WERI-Rb-1 (cell line): Measurements from ENCODE around the gene RACK1.

ENCODE experiments used
- DNase-seq: peaks from one replicate; pipeline ENCODE4 v3.0.0-alpha.2; 2020
- H3K27ac ChIP-seq: fragments of 250-450 bp; sonication (Bioruptor Pico); 2 replicates; pipeline ENCODE4 v1.5.1; 2020; ENCODE audit warnings: mild to moderate bottlenecking, moderate library complexity
- H3K27me3 ChIP-seq: fragments of 250-450 bp; sonication (Bioruptor Pico); 2 replicates; pipeline ENCODE4 v1.5.1; 2021; ENCODE audit warnings: mild to moderate bottlenecking, low read depth, moderate library complexity; ENCODE audit not compliant: insufficient read depth, severe bottlenecking
- H3K36me3 ChIP-seq: fragments of 250-450 bp; sonication (Bioruptor Pico); 2 replicates; pipeline ENCODE4 v1.5.1; 2020; ENCODE audit warnings: mild to moderate bottlenecking, moderate library complexity
- H3K4me3 ChIP-seq: 2 replicates; pipeline ENCODE4 v1.5.1; 2011; ENCODE audit warnings: low read depth, mild to moderate bottlenecking, control low read depth, low read length
- H3K9me3 ChIP-seq: fragments of 250-450 bp; sonication (Bioruptor Pico); 2 replicates; pipeline ENCODE4 v1.5.1; 2021; ENCODE audit warnings: mild to moderate bottlenecking, moderate library complexity; ENCODE audit not compliant: severe bottlenecking
- CTCF ChIP-seq: IDR thresholded peaks from 2 replicates; pipeline ENCODE4 v1.5.1; 2011; ENCODE audit warnings: low read depth, mild to moderate bottlenecking, control low read depth, inconsistent platforms, low read length

RACK1 gene

GRCh38 chr5:181239062-181239663 is 4.5 kb downstream of the RACK1 start:
- no peaks in the 10 kb centered on the region for H3K27me3 ChIP-seq
- TF ChIP-seq CTCF = no peak
- no peaks in the 10 kb centered on the region for H3K9me3 ChIP-seq
- H3K27ac ChIP-seq = no peak overlapping the region
- no peak for DNase-seq
- H3K36me3 ChIP-seq = peaks cover 83% of the 10 kb centered on the region
- H3K4me3 ChIP-seq = no peak overlapping the region

GRCh38 chr5:181237729-181238385 is 5.8 kb downstream of the RACK1 start:
- TF ChIP-seq CTCF = no peak
- DNase-seq = no peak
- Histone ChIP-seq H3K27ac (no peak overlapping the region), H3K9me3 (no peaks in the 10 kb centered on the region), H3K4me3 (no peak overlapping the region), H3K27me3 (no peaks in the 10 kb centered on the region), H3K36me3 (peaks cover 77% of the 10 kb centered on the region)

- DNase-seq = no peak
- H3K27ac ChIP-seq = no peak overlapping the region
- no peak overlapping the region for H3K4me3 ChIP-seq
- H3K9me3 ChIP-seq = no peaks in the 10 kb centered on the region
- TF ChIP-seq CTCF = no peak
- peaks cover 71% of the 10 kb centered on the region for H3K36me3 ChIP-seq
- H3K27me3 ChIP-seq = no peaks in the 10 kb centered on the region
Observed at GRCh38 chr5:181236954-181237641, 6.6 kb downstream of the RACK1 start.

- no peak for TF ChIP-seq CTCF
Observed at GRCh38 chr5:181236471-181236870, 7.2 kb downstream of the RACK1 start.

GRCh38 chr5:181235689-181236366 is 7.9 kb downstream of the RACK1 start:
- Histone ChIP-seq H3K36me3 (peaks cover 58% of the 10 kb centered on the region), H3K27ac (no peak overlapping the region), H3K4me3 (no peak overlapping the region), H3K9me3 (no peaks in the 10 kb centered on the region), H3K27me3 (no peaks in the 10 kb centered on the region)
- DNase-seq = no peak
- no peak for TF ChIP-seq CTCF

More at GRCh38 chr5:181236471-181236870, 7.2 kb downstream of the RACK1 start:
- no peaks in the 10 kb centered on the region for H3K27me3 ChIP-seq
- H3K36me3 ChIP-seq = peaks cover 65% of the 10 kb centered on the region
- no peak overlapping the region for H3K4me3 ChIP-seq
- no peak for DNase-seq
- H3K9me3 ChIP-seq = no peaks in the 10 kb centered on the region
- no peak overlapping the region for H3K27ac ChIP-seq
